Astrocyte (in vitro differentiated cells and primary cell): Measurements from ENCODE around the gene DOCK7. TPM values are rescaled to one million over a fixed set of nuclear protein-coding genes. Genes with fewer than 3 reads are reported as not detected.

ENCODE experiments used
- DNase-seq: peaks from one replicate; pipeline ENCODE4 v3.0.0-alpha.2; 2010; ENCODE audit warnings: low read depth
- FAIRE-seq: peaks from 2 replicates; lab custom pipeline; 2011; peaks lifted over from hg19 to GRCh38; lab: Jason Lieb, UNC
- H2AFZ ChIP-seq: 2 replicates; pipeline ENCODE4 v1.6.0; 2012; ENCODE audit warnings: low read depth, low read length, inconsistent platforms
- H3K27ac ChIP-seq: 2 replicates; pipeline ENCODE4 v1.5.1; 2011; ENCODE audit warnings: low read depth, low read length, inconsistent platforms
- H3K27me3 ChIP-seq: 2 replicates; pipeline ENCODE4 v1.6.0; 2011; ENCODE audit warnings: low read length, inconsistent platforms; ENCODE audit not compliant: insufficient read depth
- H3K36me3 ChIP-seq: 2 replicates; pipeline ENCODE4 v1.5.1; 2011; ENCODE audit warnings: low read length, inconsistent platforms; ENCODE audit not compliant: insufficient read depth
- H3K4me1 ChIP-seq: 2 replicates; pipeline ENCODE4 v1.5.1; 2011; ENCODE audit warnings: low read length, inconsistent platforms; ENCODE audit not compliant: insufficient read depth
- H3K4me2 ChIP-seq: 2 replicates; pipeline ENCODE4 v1.6.0; 2012; ENCODE audit warnings: low read length, inconsistent platforms
- H3K4me3 ChIP-seq: 2 replicates; pipeline ENCODE4 v1.5.1; 2011; ENCODE audit warnings: low read depth, mild to moderate bottlenecking, low read length, inconsistent platforms; ENCODE audit not compliant: insufficient read depth
- H3K79me2 ChIP-seq: 2 replicates; pipeline ENCODE4 v1.6.0; 2012; ENCODE audit warnings: mild to moderate bottlenecking, low read length, inconsistent platforms; ENCODE audit not compliant: insufficient read depth
- H3K9ac ChIP-seq: 2 replicates; pipeline ENCODE4 v1.6.0; 2012; ENCODE audit warnings: mild to moderate bottlenecking, low read length, inconsistent platforms
- H3K9me3 ChIP-seq: 2 replicates; pipeline ENCODE4 v1.5.1; 2012; ENCODE audit warnings: low read depth, mild to moderate bottlenecking, low read length, inconsistent platforms; ENCODE audit not compliant: insufficient read depth
- H4K20me1 ChIP-seq: 2 replicates; pipeline ENCODE4 v1.6.0; 2012; ENCODE audit warnings: low read length, inconsistent platforms; ENCODE audit not compliant: insufficient read depth
- H3K27ac Mint-ChIP-seq: one replicate; pipeline ENCODE4 v1.8.0; 2021; ENCODE audit warnings: mild to moderate bottlenecking, mixed read lengths; ENCODE audit not compliant: unreplicated experiment
- H3K27me3 Mint-ChIP-seq: one replicate; pipeline ENCODE4 v1.8.0; 2021; ENCODE audit warnings: low read depth, mixed read lengths; ENCODE audit not compliant: unreplicated experiment
- H3K36me3 Mint-ChIP-seq: one replicate; pipeline ENCODE4 v1.8.0; 2021; ENCODE audit warnings: low read depth, mixed read lengths; ENCODE audit not compliant: unreplicated experiment
- H3K4me1 Mint-ChIP-seq: one replicate; pipeline ENCODE4 v1.8.0; 2021; ENCODE audit warnings: low read depth, mixed read lengths; ENCODE audit not compliant: unreplicated experiment
- H3K4me3 Mint-ChIP-seq: one replicate; pipeline ENCODE4 v1.8.0; 2021; ENCODE audit warnings: mild to moderate bottlenecking, moderate library complexity, mixed read lengths; ENCODE audit not compliant: unreplicated experiment
- H3K9me3 Mint-ChIP-seq: one replicate; pipeline ENCODE4 v1.8.0; 2021; ENCODE audit warnings: mild to moderate bottlenecking, mixed read lengths; ENCODE audit not compliant: unreplicated experiment
- EZH2 ChIP-seq: IDR thresholded peaks from 2 replicates; pipeline ENCODE4 v1.6.1; 2012; ENCODE audit warnings: mild to moderate bottlenecking, low read length, inconsistent platforms; ENCODE audit not compliant: insufficient read depth
- total RNA-seq: library from RNA; stranded (reverse); gene quantifications from 2 replicates; pipeline ENCODE4 v1.2.1, GENCODE V29; 2021
- TF ChIP-seq, protein P1 (sequence below): IDR thresholded peaks from 2 replicates; pipeline ENCODE4 v1.5.1; 2011; ENCODE audit warnings: low read depth, mild to moderate bottlenecking, inconsistent platforms, low read length, moderate library complexity; ENCODE audit not compliant: insufficient read depth

DOCK7 gene
- total RNA-seq, 1 donor from 2014 or later: 68.7 TPM

DNA sequence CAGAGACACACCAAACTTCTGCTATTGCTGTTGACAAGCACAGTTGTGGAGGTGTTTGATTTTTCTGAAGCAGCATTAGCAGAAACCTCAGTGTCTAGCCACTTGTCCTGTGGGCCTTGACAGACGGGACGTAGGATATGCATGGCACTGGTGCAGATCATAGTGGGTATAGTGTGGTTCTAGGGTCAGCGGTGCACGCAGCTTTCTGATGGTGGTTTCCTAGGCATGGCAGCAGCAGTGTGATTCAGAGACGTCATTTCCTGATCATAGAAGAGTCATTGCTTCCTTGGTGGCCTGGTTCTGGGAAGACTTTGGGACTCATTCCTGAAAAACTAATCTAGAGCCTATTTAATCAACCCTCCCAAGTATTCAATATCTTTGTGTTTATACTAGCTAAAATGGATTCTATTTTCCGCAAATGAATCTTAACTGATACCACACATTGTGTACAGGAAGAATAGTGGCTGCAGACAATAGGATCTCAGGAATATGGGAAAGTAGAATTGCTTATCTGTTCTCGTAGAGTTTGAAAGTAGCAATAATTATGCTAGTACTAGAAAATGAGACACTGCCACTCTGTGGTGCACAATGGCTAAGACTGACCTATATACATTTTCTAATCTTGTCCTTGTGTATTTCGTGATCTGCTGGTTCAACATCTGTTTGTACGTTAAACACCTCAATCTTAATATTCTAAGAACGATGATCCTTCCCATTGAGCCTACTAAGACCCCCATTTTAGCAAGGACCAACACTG, 254.1 kb downstream of the DOCK7 start:
- Histone ChIP-seq H3K9ac (no peak overlapping the region), H2AFZ (no peak overlapping the region), H3K9me3 (no peaks in the 10 kb centered on the region), H3K4me3 (no peak overlapping the region), H3K27me3 (no peaks in the 10 kb centered on the region), H3K27ac (no peak overlapping the region), H3K79me2 (peaks cover 22% of the 10 kb centered on the region), H3K36me3 (no peaks in the 10 kb centered on the region), H3K4me2 (no peak overlapping the region), H4K20me1 (peaks cover 10% of the 10 kb centered on the region), H3K4me1 (peaks cover 13% of the 10 kb centered on the region)
- Mint-ChIP-seq H3K27ac (peak overlapping the region; percentile 41), H3K27me3 (peaks cover 4% of the 10 kb centered on the region), H3K36me3 (no peaks in the 10 kb centered on the region), H3K4me3 (peak overlapping the region; percentile 27), H3K9me3 (peaks cover 2% of the 10 kb centered on the region), H3K4me1 (peaks cover 13% of the 10 kb centered on the region)
- TF ChIP-seq, protein P1, sequence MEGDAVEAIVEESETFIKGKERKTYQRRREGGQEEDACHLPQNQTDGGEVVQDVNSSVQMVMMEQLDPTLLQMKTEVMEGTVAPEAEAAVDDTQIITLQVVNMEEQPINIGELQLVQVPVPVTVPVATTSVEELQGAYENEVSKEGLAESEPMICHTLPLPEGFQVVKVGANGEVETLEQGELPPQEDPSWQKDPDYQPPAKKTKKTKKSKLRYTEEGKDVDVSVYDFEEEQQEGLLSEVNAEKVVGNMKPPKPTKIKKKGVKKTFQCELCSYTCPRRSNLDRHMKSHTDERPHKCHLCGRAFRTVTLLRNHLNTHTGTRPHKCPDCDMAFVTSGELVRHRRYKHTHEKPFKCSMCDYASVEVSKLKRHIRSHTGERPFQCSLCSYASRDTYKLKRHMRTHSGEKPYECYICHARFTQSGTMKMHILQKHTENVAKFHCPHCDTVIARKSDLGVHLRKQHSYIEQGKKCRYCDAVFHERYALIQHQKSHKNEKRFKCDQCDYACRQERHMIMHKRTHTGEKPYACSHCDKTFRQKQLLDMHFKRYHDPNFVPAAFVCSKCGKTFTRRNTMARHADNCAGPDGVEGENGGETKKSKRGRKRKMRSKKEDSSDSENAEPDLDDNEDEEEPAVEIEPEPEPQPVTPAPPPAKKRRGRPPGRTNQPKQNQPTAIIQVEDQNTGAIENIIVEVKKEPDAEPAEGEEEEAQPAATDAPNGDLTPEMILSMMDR: no peak
- TF ChIP-seq EZH2: no peak
- no peak for FAIRE-seq
- DNase-seq: no peak

- Histone ChIP-seq H4K20me1 (no peaks in the 10 kb centered on the region), H3K79me2 (no peaks in the 10 kb centered on the region), H3K9me3 (no peaks in the 10 kb centered on the region), H3K4me3 (no peak overlapping the region), H3K36me3 (no peaks in the 10 kb centered on the region), H3K27me3 (no peaks in the 10 kb centered on the region), H3K27ac (no peak overlapping the region), H3K4me1 (no peaks in the 10 kb centered on the region), H3K9ac (no peak overlapping the region), H2AFZ (no peak overlapping the region), H3K4me2 (no peak overlapping the region)
- Mint-ChIP-seq H3K27me3 (peaks cover 4% of the 10 kb centered on the region), H3K4me1 (peaks cover 5% of the 10 kb centered on the region), H3K36me3 (no peaks in the 10 kb centered on the region), H3K9me3 (peaks cover 2% of the 10 kb centered on the region), H3K4me3 (no peak overlapping the region), H3K27ac (no peak overlapping the region)
- FAIRE-seq (no peak), DNase-seq (no peak)
- TF ChIP-seq, protein P1: no peak
- TF ChIP-seq EZH2: no peak
These were observed 258.6 kb downstream of the DOCK7 start for GRCh38 chr1:62429581-62429980.

- Mint-ChIP-seq H3K27ac (no peak overlapping the region), H3K36me3 (no peaks in the 10 kb centered on the region), H3K4me3 (no peak overlapping the region), H3K27me3 (peaks cover 4% of the 10 kb centered on the region), H3K9me3 (peaks cover 2% of the 10 kb centered on the region), H3K4me1 (peaks cover 3% of the 10 kb centered on the region)
- H4K20me1 ChIP-seq: no peaks in the 10 kb centered on the region
- no peaks in the 10 kb centered on the region for H3K36me3 ChIP-seq
- H3K9ac ChIP-seq: no peak overlapping the region
- no peak overlapping the region for H3K4me3 ChIP-seq
- no peak for FAIRE-seq
- peak; percentile 42 for DNase-seq
- H3K4me1 ChIP-seq: no peaks in the 10 kb centered on the region
- no peak overlapping the region for H2AFZ ChIP-seq
- H3K27me3 ChIP-seq: no peaks in the 10 kb centered on the region
- no peak overlapping the region for H3K4me2 ChIP-seq
- no peaks in the 10 kb centered on the region for H3K9me3 ChIP-seq
- H3K79me2 ChIP-seq: no peaks in the 10 kb centered on the region
- no peak for TF ChIP-seq EZH2
- TF ChIP-seq, protein P1: no peak
- H3K27ac ChIP-seq: no peak overlapping the region
These were observed 259.8 kb downstream of the DOCK7 start for GRCh38 chr1:62428351-62428750.
